GM21529 (cell line): ENCODE measurements around the gene TNFAIP8L1.
A peak's percentile ranks its signal among the peaks of the same experiment; 100 is the strongest.
"Not testable (repeated sequence)": the region's sequence is repeated elsewhere in the genome, so short reads cannot be mapped to it uniquely, and the experiment has no call there.

ENCODE experiments used
- ATAC-seq: cut with Tn5 transposase; IDR thresholded peaks from one replicate; pipeline ENCODE4 v1.9.1; 2021; ENCODE audit not compliant: unreplicated experiment

The TNFAIP8L1 gene

DNA sequence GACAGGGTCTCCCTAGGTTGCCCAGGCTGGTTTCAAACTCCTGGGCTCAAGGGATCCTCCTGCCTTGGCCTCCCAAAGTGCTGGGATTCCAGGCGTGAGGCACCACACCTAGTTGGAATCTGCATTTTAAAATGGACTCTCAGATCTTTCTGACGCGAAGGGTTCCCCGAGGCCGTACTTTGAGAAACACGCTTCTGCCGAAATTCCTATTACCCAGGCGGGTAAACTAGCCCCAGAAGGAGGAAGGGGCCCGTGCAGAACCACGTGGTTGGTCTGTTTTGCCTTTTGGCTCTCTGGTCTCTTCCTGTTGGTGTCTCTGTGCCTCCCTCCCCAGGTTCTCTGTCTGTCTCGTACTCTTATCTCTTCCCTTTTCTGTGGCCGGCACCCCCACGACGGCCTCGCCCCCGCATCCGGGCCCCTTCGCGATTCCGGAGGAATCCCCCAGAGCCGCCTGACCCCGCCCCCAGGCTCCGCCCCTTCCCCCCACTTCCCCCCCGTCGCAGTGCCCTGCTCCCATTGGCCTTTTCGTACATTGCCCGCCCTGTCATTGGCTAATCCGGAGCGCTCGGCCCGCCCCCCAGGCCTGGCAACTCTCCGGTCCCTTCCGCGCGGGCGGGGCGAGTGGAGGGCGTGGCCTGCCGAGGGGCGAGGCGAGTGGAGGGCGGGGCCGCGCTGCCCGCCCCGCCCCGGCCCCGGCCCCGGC is at the start of gene TNFAIP8L1:
Gene TNFAIP8L1 (plus strand): TSS at position 689 of the 703 bp plus-strand sequence. CDS start 12,354 bp downstream, outside the sequence.
- ATAC-seq, result peak; percentile 76

DNA sequence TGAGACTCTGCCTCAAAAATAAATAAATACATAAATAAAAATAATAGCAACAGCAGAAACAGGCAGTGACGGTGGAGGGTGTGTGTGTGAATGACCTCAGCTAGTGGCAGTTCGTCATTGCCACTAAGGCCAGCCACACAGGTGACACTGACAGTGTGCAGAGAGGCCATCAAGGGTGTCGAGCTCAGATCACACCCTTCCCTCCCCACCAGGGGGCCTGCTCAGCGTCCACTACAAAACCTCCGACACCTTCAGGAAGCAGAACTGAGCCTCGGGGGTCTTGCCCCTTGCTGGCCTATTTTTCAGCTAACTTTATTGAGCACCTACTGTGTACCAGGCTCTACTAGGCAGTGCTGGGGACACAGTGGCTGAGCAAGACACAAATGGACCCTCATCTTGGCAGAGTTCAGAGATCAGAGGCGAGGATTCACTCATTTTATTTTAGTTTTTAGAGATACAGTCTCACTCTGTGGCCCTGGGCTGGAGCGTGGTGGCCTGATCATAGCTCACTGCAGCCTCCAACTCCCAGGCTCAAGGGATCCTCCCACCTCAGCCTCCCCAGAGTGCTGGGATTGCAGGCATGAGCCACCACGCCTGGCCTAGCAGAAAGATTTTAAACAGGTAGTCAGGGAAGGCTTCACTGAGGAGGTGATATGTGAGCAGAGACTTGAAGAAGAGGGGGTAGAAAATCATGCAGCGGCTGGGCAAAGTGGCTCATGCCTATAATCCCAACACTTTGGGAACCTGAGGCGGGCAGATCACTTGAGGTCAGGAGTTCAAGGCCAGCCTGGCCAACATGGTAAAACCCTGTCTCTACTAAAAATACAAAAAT is 49.5 kb upstream of the TNFAIP8L1 start:
- ATAC-seq, result no peak

DNA sequence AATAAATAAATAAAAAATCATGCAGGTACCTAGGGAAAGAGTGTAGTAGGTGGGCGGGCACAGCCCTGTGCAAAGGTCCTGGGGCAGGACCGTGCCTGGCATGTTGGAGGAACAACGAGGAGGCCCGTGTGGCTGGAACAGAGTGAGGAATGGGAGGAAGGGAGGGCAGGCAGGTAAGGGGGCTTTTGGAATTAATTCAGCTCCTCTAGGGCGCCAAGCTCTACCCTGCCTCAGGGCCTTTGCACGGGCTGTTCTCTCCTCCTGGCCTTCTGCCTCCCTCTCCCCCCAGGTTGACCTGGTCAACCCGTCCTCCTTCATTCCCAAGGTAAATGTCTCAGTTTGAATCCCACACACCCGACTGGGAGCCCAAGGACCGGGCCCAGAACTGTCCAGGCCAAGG is 48.8 kb upstream of the TNFAIP8L1 start:
- ATAC-seq, result no peak

DNA sequence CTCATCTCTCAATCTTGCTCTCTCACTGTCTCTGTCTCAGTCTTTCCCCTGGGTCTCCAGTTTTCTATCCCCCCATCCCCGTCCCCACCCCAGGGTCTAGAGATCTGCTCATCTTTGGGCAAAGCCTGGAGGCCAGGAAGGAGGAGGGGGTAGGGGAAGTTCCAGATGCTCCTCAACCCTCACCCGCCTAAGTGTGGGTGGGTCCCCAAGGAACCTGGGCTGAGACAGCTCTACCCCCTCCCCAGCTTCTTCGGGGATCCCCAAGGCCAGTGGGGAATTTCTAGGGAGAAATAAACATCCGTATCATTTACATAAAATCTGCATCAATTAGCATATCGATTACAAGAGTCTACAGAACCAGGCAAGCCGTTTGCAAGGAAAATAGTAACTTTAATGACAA is 48.0 kb upstream of the TNFAIP8L1 start:
- no peak for ATAC-seq

DNA sequence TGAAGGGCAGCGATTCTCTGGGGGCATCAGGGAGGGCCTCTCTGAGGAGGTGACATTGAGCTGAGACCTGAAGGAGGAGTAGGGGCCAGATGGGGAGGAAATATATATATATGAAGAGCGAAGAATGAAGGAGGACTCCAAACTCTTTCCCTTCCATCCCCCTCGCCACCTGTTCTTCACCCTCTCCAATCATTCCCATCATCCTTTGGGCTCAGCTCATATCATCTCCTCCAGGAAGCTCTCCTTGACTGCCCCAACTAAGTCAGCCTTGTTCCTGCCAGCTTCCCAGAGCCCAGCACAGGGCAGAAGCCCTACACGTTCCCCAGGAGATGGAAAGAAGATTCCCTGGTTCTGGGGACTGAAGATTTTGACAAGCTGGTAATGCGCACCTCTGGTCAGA is 46.9 kb upstream of the TNFAIP8L1 start:
- ATAC-seq, result no peak

DNA sequence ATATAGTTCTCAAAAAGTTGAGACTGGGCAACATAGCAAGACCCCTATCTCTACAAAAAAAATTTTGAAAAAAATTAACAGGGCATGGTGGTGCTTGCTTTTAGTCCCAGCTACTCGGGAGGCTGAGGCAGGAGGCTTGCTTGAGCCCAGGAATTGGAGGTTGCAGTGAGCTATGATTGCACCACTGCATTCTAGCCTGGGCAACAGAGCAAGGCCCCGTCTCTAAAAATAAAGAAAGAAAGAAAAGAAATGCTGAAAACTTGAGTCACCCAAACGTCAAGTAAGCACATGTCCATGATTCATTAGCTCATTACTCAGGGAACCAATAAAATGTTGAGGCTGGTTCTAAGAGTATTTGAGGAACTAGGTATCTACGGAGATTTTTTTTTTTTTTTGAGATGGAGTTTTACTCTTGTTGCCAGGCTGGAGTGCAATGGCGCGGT is 45.9 kb upstream of the TNFAIP8L1 start:
- no peak for ATAC-seq

DNA sequence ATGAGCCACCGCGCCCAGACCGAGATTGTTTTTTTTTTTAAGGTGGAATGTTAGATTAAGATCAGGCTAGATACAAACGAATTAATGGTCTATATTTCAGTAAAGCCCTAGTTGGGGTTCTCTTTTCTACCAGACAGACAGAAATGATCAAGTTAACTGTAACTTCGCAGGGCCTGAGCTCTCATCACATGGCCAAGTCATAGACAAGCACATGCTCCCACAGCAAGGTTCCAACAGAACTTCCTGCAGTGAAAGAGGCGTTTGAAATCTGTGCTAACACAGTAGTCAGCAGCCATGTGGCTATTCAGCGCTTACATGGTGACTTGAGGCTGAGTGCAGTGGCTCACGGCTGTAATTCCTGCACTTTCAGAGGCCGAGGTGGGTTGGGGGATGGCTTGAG is 45.1 kb upstream of the TNFAIP8L1 start:
- no peak for ATAC-seq

DNA sequence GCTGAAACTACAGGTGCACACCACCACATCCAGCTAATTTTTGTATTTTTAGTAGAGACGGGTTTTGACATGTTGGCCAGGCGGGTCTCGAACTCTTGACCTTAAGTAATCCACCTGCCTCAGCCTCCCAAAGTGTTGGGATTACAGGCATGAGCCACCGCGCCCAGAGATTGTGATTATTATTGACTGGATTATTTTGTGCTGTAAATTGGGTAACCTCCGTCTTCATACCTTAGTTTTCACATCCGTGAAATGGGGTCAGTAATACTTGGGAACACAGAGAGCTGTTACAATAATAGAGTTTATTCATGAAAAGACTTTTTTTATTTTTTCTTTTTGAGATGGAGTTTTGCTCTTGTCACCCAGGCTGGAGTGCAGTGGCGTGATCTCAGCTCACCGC is 44.2 kb upstream of the TNFAIP8L1 start:
- not testable (repeated sequence) for ATAC-seq

DNA sequence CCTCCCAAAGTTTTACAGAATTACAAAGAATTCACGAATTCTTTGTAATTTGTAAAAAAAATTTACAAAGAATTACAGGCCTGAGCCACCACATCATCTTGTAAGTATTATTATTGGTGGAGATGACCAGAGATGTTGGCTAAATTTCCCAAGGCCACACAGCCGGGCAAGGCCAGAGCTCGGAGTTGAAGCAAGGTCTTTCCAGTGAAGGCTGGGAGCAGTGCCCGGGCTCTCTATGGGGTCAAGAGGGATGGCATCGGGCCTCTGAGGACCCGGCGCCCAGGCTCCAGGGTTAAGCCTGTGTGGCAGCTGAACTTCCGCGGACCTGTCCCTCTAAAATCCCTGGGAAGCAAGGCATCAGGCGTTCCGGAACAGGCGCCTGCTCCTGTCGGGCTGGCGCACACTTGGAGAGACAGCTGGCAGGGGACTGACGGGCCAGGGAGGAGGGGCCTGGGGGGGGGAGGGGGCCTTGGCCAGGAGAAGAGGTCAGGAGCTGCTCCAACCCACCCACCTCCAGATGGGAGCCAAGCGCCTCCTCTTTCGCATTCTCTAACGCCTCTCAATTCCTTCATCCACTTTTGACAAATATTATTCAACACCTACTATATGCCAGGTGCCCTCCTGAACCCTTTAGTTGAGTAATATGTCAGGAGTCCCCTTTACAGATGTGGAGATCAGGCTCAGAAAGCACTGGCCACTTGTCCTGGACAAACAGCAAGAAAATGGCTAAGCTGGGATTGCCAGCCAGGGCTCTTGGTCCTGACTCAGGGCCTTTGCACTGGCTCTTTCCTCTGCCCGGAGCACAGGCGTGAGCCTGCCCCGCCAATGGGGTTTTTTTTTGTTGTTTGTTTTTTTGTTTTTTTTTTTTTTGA is 43.0 kb upstream of the TNFAIP8L1 start:
- ATAC-seq, result no peak

DNA sequence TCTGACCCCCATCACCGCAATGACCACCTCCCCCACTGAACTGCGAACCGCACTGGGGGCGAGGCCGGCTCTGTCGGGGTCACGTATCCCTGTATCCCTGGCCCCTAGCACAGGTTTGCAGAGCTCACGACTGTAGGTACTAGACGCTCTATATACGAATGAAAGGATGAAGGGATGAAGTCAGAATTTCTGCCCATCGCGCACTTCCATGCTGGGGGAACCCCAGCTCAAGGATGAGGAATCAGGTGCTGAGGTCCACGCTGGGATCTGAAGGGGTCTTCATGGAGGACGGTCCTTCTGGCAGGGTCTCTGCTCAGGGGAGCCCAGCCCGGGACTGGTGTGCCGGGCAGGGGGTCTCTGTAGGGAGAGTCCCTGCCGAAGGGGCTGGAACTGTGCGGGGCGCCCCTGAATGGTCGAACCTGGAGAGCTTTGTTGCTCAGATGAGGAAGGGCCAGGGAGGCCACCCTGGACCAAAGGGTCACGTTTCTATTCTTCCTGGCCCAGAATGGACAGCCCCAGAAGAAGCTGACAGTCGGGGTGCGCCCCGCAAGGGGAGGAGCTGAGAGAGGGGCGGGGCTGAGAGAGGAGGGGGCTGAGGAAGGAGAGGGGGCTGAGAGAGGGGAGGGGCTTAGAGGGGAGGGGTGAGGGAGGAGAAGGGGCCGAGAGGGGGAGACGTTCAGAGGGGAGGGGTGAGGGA is 41.9 kb upstream of the TNFAIP8L1 start:
- ATAC-seq, result no peak

DNA sequence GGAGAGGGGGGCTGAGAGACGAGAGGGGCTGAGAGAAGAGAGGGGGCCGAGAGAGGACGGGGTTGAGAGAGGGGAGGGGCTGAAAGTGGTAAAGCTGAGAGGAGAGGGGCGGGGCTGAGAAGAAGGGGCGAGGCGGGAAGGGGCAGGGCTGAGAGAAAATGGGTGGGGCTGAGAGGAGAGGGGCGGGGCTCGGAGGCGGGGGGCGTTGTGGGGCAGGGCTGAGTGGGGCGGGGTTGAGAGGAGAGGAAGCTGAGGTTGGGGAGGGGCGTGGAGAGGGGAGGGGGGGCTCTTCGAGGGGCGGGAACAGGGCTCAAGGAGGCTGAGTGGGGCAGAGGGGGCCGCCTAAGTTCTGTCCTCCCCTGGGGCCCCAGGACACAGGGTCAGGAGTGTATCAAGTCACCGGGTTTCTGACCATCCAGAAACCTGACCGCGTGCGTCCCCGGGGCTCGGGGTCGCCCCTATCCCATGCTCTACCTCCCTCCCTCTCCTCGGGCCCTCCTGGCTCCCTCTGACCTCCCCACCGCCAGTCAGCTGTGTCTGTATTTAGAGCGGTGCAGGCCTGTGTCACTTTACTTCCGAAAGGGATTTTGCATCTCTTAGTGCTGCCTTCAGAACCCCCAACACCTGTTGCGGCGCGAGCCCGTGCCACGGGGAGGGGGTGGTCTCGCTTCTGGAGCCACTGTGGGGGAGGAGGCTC is 41.2 kb upstream of the TNFAIP8L1 start:
- no peak for ATAC-seq

DNA sequence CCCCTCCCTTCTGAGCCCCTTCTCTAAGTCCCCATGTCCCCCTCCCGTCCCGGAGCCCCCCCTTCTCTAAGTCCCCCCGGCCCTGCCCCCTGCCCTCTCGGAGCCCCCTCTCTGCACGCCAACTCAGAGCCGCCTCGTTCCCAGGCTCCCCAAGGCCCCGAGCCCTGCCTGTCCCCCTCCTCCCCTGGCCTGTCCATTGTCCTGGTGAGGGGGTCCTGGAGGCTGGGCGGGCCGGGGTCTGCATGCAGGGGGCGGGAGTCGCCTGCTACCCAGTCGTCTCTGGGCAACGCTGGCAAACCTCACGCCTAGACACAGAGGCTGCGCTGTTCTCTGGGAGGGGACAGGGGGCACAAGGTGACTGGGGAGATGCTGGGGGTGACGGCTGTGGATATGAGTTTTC is 40.6 kb upstream of the TNFAIP8L1 start:
- no peak for ATAC-seq

DNA sequence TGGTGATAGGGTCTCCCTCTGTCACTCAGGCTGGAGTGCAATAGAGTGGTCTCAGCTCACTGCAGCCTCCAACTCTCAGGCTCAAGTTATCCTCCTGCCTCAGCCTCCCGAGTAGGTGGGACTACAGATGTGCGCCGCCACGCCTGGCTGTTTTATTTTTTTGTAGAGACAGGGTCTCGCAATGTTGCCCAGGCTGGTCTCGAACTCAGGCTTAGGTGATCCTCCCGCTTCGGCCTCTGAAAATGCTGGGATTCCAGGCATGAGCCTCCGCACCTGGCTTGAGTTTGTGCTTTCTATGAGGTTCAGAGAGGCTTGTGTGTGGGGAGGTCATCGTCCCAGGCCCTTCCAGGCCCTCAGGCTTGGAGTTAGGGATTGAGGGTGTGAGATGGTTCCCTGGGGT is 39.2 kb upstream of the TNFAIP8L1 start:
- ATAC-seq, result no peak

DNA sequence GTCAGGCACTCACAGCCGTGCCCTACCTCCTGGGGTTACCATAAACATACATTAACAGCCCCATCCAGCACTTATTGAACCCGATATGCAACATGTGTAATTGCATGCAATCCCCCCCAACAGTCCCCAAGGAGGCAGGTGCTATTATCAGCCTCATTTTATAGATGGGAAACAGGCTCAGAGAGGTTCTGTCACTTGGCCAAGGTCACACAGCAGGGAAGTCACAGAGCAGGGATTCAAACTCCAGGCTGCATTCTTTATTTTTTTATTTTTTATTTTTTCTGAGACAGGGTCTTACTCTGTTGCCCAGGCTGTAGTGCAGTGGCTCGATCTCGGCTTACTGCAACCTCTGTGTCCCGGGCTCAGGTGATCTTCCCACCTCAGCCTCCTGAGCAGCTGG is 38.4 kb upstream of the TNFAIP8L1 start:
- no peak for ATAC-seq

DNA sequence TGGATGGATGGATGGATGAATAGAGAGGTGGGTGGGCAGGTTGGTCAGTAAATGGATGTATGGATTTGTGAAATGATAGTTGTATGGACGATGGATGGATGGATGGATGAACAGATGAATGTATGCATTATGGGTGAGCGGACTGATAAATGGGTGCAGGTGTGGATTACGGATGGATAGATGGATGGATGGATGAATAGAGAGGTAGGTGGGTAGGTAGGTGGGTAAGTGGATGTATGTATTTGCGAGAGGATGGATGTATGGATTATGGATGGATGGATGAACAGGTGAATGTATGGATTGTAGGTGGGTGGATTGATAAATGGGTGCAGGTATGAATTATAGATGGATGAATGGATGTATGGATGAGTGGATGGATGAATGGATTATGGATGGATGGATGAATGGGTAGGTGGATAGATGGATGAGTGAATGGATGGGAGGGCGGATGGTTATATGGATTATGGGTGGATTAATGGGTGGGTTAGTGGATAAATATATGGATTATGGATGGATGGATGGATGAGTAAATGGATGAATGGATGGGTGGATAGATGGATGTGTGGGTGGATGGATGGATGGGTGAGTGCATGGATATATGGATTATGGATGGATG is 37.0 kb upstream of the TNFAIP8L1 start:
- no peak for ATAC-seq

DNA sequence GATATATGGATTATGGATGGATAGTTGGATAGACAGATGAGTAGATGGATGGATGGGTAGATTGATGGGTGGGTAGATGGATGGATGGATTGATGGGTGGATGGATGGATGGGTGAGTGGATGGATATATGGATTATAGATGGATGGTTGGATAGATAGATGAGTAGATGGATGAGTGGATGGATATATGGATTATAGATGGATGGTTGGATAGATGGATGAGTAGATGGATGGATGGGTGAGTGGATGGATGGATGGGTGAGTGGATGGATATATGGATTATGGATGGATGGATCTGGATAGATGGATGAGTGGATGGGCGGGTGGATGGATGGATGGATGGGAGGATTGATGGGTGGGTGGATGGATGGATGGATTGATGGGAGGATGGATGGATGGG is 36.4 kb upstream of the TNFAIP8L1 start:
- ATAC-seq, result no peak

DNA sequence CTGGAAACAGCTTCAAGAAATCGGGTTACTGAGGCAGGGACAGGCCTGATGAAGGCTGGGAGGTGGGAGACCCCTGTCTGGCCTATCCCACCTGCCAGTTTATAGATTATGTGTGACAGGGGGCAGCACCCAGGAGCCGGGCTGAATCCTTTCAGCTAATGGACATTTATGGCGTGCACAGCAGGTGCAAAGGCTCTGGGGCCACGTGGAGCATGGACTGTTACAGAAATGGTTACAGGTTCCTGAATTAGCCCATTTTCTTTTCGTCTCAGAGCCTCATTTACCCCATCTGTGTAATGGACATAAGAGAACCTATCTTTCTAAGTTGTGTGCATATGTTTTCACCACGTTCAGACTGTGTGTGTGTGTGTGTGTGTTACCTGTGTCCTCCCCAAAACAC is 34.4 kb upstream of the TNFAIP8L1 start:
- ATAC-seq, result no peak

DNA sequence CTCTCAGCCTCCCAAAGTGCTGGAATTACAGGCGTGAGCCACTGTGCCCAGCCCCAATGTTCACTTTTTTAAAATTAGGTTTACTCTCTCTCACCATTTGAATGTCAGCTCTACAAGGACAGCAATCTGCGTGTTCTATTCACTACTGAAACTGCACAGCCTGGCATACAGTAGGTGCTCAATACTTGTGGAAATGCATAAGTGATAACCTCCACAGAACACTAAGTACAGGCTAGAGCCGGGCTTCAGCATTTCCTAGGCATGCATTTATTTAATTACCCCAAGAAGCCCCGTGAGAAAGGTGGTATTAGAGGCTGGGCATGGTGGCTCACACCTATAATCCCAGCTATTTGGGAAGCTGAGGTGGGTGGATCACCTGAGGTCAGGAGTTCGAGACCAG is 33.1 kb upstream of the TNFAIP8L1 start:
- ATAC-seq, result no peak

DNA sequence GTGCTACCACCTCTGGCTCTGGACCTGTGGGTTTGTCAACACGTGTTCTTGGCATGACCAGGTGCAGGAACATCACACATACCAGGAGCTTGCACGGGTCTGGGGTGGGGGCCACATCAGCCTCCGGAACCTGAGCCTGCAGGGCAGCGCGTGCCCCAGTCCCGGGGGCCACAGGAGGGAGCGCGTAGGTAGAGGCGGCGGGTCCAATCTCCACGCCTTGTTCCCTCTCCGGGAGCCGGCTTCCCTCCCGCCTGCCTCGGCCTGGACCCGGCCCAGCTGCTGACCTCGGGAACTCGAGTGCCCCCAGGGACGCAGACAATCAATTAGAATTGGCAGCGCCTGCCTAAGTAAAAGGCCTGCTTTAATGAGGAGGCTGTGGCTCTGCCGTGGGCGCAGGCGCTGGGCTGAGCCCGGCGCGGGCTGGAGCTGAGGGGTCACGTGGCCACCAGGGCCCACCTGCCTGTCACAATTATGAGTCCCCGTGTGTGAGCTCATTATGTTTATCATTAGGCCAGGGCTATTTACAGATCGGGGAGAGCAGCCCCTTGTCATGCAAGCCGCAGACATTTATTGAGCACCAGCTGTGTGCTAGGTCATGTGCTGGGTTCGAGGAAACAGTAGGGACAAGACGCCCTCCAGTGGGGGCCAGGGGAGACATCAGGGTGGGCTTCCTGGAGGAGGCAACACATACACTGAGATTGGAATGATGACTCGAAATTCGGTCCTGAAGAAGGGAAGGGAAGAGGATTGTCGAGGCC is 32.2 kb upstream of the TNFAIP8L1 start:
- no peak for ATAC-seq
